Measurements from ENCODE around the gene C1orf198.
A peak's percentile ranks its signal among the peaks of the same experiment; 100 is the strongest.

The C1orf198 gene, protein sequence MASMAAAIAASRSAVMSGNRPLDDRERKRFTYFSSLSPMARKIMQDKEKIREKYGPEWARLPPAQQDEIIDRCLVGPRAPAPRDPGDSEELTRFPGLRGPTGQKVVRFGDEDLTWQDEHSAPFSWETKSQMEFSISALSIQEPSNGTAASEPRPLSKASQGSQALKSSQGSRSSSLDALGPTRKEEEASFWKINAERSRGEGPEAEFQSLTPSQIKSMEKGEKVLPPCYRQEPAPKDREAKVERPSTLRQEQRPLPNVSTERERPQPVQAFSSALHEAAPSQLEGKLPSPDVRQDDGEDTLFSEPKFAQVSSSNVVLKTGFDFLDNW

GRCh38 chr1:230867903-230868735, at the start of gene C1orf198:
Gene C1orf198 (minus strand): TSS chr1:230868521. CDS start chr1:230868512, 9 bp downstream.
- peak; percentile 62 for DNase-seq (ENCODE audit: low read depth)

DNA sequence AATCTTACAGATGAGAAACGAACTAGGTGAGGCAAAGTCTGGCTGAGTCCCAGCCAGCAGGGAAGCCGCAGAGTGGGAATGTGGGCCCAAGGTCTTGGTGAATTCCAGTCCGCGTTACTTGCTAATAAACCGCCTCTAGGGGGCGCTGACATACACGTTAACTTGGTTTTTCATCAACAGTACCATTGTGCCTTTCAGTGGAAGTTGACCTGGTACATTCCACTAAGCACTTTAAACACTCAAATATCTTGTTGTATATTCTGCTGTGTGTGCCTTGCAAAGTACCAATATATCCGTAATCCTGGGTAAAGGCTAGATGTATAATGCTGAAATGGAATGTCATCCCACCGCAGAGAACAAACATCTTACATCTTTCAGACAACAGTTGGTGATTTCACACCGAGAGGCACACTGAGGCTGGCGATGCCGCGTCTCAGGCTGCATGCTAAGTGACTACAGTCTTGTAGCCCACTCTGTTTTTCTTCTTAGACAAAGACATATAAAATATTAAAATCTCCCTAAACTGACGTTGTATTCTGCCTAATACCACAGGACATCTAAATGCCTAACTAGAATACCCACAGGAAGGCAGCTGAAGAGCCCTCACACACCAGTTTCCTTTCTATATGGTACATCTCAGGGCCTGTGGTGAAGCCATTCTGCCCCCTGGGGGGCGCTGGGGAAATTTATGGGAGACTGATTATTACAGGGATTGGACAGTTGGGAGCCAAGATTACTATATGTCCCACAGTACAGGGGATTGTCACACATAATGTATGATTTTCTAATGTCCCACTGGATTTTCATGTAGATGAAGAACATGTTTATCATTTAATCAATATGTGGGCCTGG, 49.2 kb upstream of the C1orf198 start:
- DNase-seq (ENCODE audit: low read depth), result peak; percentile 62

DNA sequence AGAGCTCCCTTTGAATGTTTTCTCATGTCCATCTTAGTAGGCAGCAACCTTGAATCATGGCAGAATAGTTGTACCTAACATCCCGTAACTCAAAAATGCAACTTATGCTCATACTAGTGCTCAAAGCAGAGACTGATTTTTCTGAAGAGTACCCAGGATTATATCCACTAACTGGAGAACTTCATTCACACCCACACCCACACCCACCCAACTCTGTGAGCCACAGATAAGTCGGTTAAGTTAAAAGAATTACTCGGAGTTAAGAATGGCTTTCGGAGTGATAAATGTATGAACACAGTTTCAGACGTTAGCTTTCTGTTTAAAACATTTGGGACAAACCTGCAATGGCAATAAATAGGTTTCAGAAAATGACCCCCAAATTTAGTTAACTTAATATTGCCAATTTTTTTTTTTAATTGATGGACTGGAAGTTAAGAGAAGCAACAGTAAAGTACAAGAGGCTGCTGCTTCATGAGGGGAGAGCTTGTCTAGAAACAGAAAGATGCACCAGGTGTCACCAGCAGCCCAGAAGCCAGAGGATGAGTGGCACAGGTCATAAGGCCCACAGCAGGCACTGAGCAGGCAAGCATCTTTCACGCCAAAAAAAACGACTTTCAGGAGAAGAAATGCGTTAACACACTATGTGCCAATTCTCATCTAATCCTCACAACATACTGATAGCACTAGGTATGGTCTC, 48.4 kb upstream of the C1orf198 start:
- DNase-seq (ENCODE audit: low read depth), result no peak

GRCh38 chr1:230915078-230915477, 46.8 kb upstream of the C1orf198 start:
- DNase-seq (ENCODE audit: low read depth), result no peak

DNA sequence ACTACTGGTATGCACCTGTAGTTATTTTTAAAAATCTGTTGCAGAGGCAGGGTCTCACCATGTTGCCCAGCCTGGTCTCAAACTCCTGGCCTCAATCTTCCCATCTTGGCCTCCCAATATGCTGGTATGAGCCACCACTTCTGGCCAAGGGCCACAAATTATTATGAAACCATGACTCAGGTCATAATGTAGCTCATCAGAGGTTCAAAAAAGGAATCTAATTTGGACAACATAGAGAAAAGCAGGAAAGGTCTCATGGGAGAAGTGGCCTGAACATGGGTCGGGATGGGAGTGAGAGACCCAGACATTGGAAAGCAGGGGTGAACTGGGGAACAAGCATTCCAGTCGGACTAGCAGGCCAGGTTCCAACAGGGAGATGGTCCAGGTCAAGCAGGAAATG, 45.2 kb upstream of the C1orf198 start:
- DNase-seq (ENCODE audit: low read depth), result no peak

DNA sequence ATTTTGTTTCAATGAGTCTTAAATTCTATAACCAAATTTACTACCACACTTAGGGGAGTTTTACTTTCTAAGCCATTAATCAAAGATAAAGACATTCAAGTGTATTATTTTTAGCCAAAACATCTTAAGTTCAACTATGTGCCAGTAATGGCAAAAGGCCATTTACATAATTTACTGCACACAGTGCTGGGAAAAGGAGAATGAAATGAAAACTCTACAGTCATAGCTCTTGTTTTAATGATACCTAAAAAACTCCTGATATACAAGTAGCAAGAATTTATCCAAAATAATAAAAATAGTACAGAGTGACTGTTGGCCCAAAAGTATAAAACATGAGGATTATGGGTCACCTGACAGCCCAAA, 42.4 kb upstream of the C1orf198 start:
- DNase-seq (ENCODE audit: low read depth), result no peak

- DNase-seq (ENCODE audit: low read depth), result no peak
Observed at GRCh38 chr1:230909974-230910754, 41.8 kb upstream of the C1orf198 start.

- no peak for DNase-seq (ENCODE audit: low read depth)
Observed at GRCh38 chr1:230907472-230908205, 39.3 kb upstream of the C1orf198 start.

DNA sequence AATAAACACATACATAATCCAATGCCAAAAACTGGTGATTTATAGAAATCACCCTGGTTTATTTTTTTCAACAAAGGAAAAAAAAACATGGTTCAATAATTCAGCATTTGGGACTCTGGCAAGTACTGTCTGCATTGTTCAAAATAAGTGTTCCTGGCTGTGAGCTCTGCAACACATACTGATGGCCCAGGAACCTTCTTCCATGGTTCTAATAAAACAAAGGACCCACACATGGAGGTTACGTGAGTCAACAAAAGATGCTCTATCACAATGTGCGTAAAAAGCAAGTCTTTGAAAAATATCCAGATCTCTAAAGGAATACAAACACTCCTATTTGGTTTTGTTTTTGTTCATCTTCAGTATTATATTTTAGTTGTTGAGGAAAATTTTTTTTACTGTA, 37.9 kb upstream of the C1orf198 start:
- no peak for DNase-seq (ENCODE audit: low read depth)

GRCh38 chr1:230905733-230906132, 37.4 kb upstream of the C1orf198 start:
- no peak for DNase-seq (ENCODE audit: low read depth)

DNA sequence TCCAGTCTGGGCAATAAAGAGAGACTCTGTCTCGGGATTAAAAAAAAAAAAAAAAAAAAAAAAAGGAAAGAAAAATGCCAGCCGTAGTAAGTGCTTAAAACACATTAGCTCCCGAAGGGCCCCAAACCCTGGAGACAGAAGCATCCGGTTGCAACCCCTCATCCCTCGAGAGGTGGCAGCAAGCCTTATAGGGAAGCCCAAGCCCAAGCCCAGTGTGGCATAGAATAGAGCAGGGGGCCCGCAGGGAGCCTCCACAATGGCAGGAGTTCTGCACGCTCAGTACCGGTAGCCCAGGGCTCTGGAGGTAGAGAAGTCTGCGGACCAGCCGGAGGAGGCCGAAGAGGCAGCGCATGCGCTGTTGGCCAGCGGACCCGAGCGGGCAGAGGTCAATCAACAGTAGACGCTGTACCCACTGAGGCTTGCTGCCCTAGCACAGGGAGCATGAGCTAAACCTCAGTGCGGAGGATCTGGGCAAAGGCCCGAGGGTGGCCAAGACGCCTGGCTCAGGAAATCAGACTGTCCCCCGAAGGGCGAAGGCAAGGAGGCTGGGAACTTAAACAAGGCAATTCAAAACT, 34.1 kb upstream of the C1orf198 start:
- DNase-seq (ENCODE audit: low read depth), result no peak

DNA sequence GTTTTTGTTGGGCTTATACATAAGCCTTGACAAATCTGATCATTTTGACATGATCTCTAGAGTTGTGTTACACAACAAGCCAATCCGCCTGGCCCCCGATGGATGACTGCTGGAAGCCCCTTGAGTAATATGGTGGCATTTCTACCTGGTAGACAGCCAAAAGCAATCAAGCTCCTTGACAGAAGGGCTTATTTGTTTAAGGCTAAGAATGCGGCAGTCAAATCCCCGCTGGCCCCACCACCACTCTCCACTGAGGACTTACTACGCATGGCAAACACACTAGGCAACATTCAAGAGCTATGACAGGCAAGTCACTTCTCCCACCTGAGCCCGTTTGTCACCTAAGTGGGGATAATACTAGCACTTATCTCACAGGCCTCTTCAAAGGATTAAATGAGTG, 33.4 kb upstream of the C1orf198 start:
- no peak for DNase-seq (ENCODE audit: low read depth)

- DNase-seq (ENCODE audit: low read depth), result no peak
Observed at GRCh38 chr1:230900984-230901383, 32.7 kb upstream of the C1orf198 start.

- DNase-seq (ENCODE audit: low read depth), result no peak
Observed at GRCh38 chr1:230899841-230900251, 31.5 kb upstream of the C1orf198 start.

GRCh38 chr1:230898748-230899147, 30.4 kb upstream of the C1orf198 start:
- no peak for DNase-seq (ENCODE audit: low read depth)

- no peak for DNase-seq (ENCODE audit: low read depth)
Observed at GRCh38 chr1:230898144-230898543, 29.8 kb upstream of the C1orf198 start.

DNA sequence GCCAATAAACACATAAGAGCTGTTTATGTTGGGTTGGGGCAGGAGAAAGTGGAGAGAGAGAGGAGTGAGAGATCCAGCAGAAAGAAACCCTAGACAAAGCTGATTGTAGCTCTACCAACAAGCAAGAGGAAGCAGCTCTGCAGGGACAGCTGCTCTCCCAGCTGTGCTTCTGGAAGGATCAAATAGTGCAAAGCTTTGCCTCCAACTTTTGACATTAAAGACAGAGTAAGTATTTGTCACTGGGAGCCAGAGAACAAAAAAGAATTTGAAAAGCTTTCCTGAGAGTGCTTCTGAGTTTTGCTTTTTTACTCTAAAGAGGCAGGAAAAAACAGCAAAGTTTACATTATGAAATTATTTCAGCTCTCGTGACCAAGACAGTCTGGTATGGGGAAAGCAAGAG, 28.5 kb upstream of the C1orf198 start:
- DNase-seq (ENCODE audit: low read depth), result no peak

DNA sequence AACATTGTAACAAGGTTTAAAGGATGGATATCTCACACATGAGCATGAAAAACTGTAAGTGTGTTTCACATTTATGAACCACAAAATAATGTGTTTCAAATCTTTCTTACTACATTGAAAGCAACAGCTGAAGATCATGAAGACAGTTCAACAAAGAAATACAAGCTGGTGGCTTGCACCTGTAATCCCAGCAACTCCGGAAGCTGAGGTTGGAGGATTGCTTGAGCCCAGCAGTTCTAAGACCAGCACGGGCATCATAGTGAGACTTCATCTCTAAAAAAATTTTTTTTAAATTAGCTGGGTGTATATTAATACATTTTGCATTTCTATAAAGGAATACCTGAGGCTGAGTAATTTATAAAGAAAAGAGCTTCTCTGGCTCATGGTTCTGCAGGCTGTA, 27.1 kb upstream of the C1orf198 start:
- no peak for DNase-seq (ENCODE audit: low read depth)

DNA sequence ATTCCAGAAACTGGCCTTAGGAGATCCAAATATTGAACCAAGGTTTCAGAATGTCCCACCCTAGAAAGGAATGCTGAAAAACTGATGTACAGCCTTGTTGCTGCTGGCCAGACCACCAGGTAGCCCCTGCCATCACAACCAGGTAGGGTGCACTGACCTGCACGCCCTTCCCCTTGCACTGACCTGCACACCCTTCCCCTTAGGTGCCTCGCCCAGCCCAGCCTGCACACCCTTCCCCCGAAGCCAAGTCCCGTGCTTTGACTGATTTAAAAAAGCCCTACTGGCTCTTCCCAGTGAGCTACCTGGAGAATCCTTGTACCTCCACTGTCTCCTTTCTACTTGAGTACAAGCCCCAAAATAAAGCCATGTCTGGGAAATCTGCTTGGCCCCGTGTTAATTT, 26.3 kb upstream of the C1orf198 start:
- no peak for DNase-seq (ENCODE audit: low read depth)

GRCh38 chr1:230894032-230894431, 25.7 kb upstream of the C1orf198 start:
- no peak for DNase-seq (ENCODE audit: low read depth)
